ENCODE results near the gene DNAH14. TPM values are rescaled to one million over a fixed set of nuclear protein-coding genes. Genes with fewer than 3 reads are reported as not detected.

Gene DNAH14
- polyA plus RNA-seq, 1 donor (not counting 4 experiments of a cell fraction or from before 2014, with no cell fraction given), result 6.4 TPM

DNA sequence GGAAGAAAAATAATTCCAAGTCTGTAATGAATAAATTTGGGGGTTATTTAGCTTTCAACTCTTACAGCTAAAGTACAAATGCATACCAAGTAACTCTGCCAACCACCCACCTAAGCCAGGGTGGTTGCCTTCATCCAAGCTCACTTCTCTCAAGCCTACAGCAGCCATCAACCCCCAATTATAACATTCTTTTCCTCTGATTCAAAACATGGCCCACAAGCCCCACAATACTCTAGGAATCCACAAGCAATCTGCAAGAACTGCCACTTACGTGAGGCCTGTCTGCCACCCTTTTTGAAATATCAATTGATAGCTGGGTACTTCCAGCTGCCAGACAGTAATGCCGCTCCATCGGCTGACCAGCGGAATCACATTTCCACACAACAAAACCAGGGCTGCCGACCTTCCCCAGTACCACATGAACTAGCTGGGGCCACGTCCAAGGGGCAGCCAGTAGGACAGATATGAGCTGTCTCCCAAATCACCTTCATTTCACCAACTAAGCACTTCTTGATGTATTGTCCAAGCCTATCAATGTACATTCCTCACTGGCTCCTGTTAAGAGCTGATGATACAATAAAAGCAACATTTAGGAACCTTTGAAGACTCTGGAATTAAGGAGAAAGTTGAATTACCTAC, 495.2 kb downstream of the DNAH14 start:
- Histone ChIP-seq H3K4me3 (ENCODE audit: control insufficient read depth in 2 of 3, extremely low read depth in 1 of 3, insufficient read depth in 2 of 3, low read depth in 1 of 3, low read length in 3 of 3) (peak overlapping the region in 2 of 3 experiments; percentile 46 to 78), H3K4me2 (ENCODE audit: control insufficient read depth, extremely low read depth, insufficient read depth, low read depth, low read length) (peak overlapping the region; percentile 80), H4K20me1 (ENCODE audit: control insufficient read depth, extremely low read depth, insufficient read depth, low read length) (no peaks in the 10 kb centered on the region), H3K4me1 (ENCODE audit: control insufficient read depth, extremely low read depth, insufficient read depth, low read length) (peaks cover 34% of the 10 kb centered on the region), H2AFZ (ENCODE audit: control insufficient read depth, low read length) (no peak overlapping the region), H3K36me3 (ENCODE audit: control insufficient read depth in 2 of 2, extremely low read depth in 1 of 2, insufficient read depth in 2 of 2, low read length in 2 of 2) (peaks cover 2 to 4% of the 10 kb centered on the region in 2 experiments), H3K79me2 (ENCODE audit: control insufficient read depth, insufficient read depth, low read length) (peaks cover 69% of the 10 kb centered on the region), H3K9ac (ENCODE audit: control insufficient read depth, extremely low read depth, insufficient read depth, low read length) (peak overlapping the region; percentile 80), H3K9me3 (ENCODE audit: control insufficient read depth, low read depth, low read length) (no peaks in the 10 kb centered on the region), H3K27me3 (ENCODE audit: control insufficient read depth, extremely low read depth, insufficient read depth, low read length) (no peaks in the 10 kb centered on the region), H3K9me1 (ENCODE audit: control insufficient read depth, extremely low read depth, insufficient read depth, low read length) (no peaks in the 10 kb centered on the region), H3K27ac (ENCODE audit: control insufficient read depth, insufficient read depth, low read length) (peak overlapping the region; percentile 82)
- TF ChIP-seq EZH2 (IDR thresholded peaks at IDR 0.05; ENCODE audit: low read length), result no peak
- FAIRE-seq (peak; percentile 60), DNase-seq (ENCODE audit: low read depth, low spot score) (no peak)
- dilution Hi-C loops (cut with MboI; ENCODE audit: extremely low pct_ligation_motif_present, low sequenced_read_pairs), result no loop called here

DNA sequence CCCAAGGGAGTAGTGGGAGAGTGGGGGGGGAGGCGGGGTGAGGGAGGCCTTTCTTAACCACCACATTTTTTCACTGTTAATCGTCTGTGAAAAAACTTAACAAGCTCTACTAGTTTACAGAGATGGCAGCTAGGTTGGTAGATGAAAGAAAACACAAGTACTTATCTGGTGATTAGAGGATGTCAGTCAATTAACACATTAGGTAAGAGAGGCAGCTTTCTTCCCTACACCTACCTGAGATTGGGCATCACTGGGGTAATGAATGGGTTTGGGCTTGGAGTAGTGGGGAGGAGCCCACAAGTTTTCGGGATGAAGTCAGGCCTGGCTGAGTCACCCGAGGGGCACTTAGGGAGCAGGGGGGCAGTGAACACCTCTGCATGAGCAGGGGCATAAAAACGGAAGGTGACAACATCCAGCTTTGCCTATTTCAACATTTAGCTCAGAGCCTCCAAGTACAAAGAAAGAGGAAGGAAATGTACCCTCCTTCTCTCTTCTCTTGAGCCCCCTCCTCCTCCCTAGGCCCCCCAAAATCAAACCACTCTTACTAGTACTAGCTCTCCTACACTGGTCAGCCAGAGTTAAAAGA, 495.8 kb downstream of the DNAH14 start:
- TF ChIP-seq EZH2 (IDR thresholded peaks at IDR 0.05; ENCODE audit: low read length), result no peak
- TF ChIP-seq, protein P1, sequence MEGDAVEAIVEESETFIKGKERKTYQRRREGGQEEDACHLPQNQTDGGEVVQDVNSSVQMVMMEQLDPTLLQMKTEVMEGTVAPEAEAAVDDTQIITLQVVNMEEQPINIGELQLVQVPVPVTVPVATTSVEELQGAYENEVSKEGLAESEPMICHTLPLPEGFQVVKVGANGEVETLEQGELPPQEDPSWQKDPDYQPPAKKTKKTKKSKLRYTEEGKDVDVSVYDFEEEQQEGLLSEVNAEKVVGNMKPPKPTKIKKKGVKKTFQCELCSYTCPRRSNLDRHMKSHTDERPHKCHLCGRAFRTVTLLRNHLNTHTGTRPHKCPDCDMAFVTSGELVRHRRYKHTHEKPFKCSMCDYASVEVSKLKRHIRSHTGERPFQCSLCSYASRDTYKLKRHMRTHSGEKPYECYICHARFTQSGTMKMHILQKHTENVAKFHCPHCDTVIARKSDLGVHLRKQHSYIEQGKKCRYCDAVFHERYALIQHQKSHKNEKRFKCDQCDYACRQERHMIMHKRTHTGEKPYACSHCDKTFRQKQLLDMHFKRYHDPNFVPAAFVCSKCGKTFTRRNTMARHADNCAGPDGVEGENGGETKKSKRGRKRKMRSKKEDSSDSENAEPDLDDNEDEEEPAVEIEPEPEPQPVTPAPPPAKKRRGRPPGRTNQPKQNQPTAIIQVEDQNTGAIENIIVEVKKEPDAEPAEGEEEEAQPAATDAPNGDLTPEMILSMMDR (optimal IDR thresholded peaks at IDR 0.05 in 1 of 3, IDR thresholded peaks at IDR 0.05 in 1 of 3, conservative IDR thresholded peaks at IDR 0.05 in 1 of 3; ENCODE audit: extremely low read depth in 1 of 3, insufficient read depth in 2 of 3, low read length in 3 of 3), result no peak
- FAIRE-seq (peak; percentile 65), DNase-seq (ENCODE audit: low read depth, low spot score) (peak; percentile 54)
- H4K20me1 ChIP-seq (ENCODE audit: control insufficient read depth, extremely low read depth, insufficient read depth, low read length), result no peaks in the 10 kb centered on the region
- H3K4me3 ChIP-seq (ENCODE audit: control insufficient read depth in 2 of 3, extremely low read depth in 1 of 3, insufficient read depth in 2 of 3, low read depth in 1 of 3, low read length in 3 of 3), result peak overlapping the region in 2 of 3 experiments; percentile 78 to 91
- peaks cover 2 to 4% of the 10 kb centered on the region in 2 experiments for H3K36me3 ChIP-seq (ENCODE audit: control insufficient read depth in 2 of 2, extremely low read depth in 1 of 2, insufficient read depth in 2 of 2, low read length in 2 of 2)
- peaks cover 69% of the 10 kb centered on the region for H3K79me2 ChIP-seq (ENCODE audit: control insufficient read depth, insufficient read depth, low read length)
- no peaks in the 10 kb centered on the region for H3K9me1 ChIP-seq (ENCODE audit: control insufficient read depth, extremely low read depth, insufficient read depth, low read length)
- H3K27me3 ChIP-seq (ENCODE audit: control insufficient read depth, extremely low read depth, insufficient read depth, low read length), result no peaks in the 10 kb centered on the region
- no peak overlapping the region for H2AFZ ChIP-seq (ENCODE audit: control insufficient read depth, low read length)
- H3K4me2 ChIP-seq (ENCODE audit: control insufficient read depth, extremely low read depth, insufficient read depth, low read depth, low read length), result peak overlapping the region; percentile 80
- H3K9me3 ChIP-seq (ENCODE audit: control insufficient read depth, low read depth, low read length), result no peaks in the 10 kb centered on the region
- H3K27ac ChIP-seq (ENCODE audit: control insufficient read depth, insufficient read depth, low read length), result peak overlapping the region; percentile 82
- dilution Hi-C loops (cut with MboI; ENCODE audit: extremely low pct_ligation_motif_present, low sequenced_read_pairs), result no loop called here
- H3K9ac ChIP-seq (ENCODE audit: control insufficient read depth, extremely low read depth, insufficient read depth, low read length), result peak overlapping the region; percentile 80
- peaks cover 34% of the 10 kb centered on the region for H3K4me1 ChIP-seq (ENCODE audit: control insufficient read depth, extremely low read depth, insufficient read depth, low read length)
